NCI-H748 (cell line): ENCODE data around the gene SCN9A.
"Not testable (repeated sequence)": the region's sequence is repeated elsewhere in the genome, so short reads cannot be mapped to it uniquely, and the experiment has no call there.

Experiments
- DNase-seq: peaks from one replicate; lab custom pipeline; 2025; ENCODE audit not compliant: unreplicated experiment; lab: John Stamatoyannopoulos, UW

The SCN9A gene

DNA sequence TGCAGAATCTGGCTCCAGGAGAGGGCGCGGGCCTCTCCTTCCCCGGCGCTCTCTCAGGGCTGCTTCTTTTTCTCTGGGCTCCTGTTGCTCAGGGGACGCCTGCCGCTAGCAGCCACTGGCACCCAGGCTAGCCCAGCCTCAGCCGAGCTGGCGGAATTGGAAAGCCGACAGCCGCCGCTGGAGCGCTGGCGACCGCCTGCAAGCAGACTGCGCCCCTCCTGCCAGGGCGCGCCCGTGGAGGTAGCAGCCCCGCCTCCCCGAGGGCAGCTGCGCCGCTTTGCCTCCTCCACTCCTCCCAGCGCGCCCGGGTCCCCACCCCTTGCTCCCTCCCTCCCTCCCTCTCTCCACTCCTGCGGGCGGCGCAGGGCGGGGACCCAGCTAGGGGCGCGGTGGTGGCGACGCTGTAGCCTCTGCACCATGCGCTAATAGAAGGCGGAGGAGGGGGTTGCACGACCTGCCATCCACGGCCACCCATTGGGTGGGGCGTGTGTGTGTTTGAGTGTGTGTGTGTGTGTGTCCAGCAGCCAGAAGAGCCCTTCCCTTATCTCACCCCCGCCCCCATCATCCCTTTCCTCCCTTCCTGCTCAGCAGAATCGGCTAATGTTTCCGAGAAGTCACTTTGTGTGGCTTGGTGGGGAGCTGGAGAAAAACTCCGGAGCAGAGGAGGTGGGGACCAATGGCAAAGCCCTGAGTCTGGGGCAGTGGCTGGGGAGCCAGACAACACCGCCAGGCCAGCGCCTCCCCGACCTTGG lies at the start of gene SCN9A:
Gene SCN9A, minus strand, starts transcription at position 209 of the 752 bp plus-strand sequence. CDS start 64,188 bp downstream, outside the sequence.
- peak; percentile 98 for DNase-seq

DNA sequence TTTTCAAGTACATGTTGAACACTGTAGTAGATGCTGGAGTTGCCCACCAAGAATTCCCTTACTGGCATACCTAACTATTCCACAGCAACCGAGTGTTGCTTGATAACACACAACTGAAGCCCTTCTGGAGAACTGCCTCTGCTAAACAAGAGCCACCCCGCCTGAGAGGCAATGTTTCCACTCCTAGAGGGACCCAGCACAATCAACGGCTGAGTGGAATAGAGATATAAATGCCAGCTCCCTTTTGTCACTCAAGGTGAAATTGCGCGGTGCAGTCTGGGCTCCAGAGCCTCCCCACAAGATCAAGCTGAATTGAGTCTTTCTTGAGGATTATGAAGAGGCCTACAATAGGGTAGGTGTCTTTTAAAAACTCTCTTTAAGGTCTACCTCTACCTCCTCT lies 49.1 kb upstream of the SCN9A start:
- no peak for DNase-seq

- peak; percentile 64 for DNase-seq
Observed at GRCh38 chr2:166419616-166419934, 43.8 kb upstream of the SCN9A start.

GRCh38 chr2:166418853-166419615 lies 43.3 kb upstream of the SCN9A start:
- DNase-seq, result no peak

DNA sequence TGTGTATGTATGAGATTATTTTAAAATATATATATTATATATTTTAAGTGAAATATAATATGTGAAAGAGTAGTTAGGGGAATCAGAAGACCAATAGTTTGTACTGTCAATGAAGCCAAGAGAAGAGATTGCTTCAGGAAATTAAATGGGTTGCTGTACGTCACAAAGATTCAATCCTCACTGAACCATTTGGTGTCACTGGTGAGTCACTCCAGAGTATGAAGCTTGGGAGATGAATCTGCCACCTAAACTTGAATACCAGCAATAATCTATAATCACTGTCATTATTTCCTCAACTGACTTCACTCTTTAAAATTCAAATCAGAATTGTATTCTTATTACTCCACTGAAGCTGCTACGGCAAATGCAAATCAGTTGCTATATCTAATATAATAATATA lies 41.9 kb upstream of the SCN9A start:
- peak; percentile 38 for DNase-seq

DNA sequence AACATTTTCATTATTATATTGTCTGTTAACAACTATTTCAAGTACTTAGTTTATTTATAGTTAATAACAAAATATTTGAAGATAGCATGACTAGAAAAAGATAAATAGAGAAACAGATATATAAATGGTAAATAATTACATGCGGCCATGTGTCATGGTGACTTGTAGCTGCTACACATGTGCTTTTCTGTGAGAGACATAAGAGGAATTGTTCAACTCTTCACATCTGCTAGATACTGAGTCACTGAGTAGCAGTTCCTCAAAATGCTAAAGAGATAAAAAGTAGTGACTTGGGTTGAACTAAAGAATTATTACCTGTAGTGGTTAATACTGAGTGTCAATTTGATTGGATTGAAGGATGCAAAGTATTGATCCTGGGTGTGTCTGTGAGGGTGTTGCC lies 37.5 kb upstream of the SCN9A start:
- DNase-seq, result no peak

DNA sequence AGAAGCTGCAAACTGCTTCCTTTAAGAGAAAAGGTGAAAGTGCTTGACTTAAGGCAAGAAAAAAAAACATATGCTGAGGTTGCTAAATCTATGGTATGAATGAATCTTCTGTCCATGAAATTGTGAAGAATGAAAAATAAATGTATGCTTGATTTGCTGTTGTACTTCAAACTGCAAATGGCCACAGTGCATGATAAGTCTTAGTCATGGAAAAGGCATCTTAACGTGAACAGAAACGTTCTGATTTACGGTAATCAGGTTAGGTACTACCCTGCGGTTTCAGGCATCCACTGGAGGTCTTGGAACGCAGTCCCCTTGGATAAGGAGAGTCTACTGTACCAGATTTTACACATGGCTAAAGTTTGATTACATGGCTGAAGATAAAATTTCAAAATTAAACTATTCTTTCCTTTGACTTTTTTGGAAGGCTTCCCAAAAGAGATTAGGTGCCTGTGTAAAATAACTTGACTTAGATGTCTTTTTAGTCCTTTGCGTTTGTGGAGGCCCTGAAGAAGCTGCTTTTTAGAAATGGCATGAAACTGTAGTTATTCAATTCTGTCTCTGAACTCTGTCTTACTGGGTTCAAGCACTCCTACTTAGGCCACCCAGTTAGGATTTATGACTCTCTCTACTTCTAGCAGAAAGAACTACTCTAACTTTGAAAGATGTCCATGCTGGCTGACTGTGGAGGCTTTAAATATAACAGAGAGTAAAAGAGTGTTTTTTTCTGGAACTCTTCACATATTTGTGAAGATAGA lies 35.9 kb upstream of the SCN9A start:
- no peak for DNase-seq

DNA sequence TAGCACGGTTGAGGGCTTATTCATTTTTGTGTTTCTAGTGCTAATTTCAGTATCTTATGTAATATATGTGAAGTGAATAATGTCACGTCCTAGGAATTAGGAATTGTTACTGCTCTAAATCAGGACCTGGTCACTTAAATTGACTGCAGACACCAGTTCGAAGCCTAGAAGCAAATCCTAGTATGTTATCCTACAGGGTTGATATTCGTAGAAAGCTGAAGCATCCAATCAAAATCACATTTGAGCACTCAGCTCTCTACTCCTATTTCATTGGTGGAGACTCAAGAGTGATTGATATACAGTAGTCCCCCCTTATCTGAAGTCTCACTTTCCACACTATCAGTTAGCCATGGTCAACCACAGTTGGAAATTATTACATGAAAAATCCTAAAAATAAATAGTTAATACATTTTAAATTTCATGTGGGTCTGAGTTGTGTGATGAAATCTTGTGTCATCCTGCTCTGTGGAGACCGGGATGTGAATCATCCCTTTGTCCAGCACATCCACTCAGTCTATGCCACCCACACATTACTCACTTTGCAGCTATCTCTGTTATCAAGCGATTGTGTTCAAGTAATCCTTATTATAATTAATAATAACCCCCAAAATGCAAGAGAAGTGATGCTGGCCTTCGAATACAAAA lies 35.2 kb upstream of the SCN9A start:
- DNase-seq, result no peak

GRCh38 chr2:166407746-166408145 lies 32.0 kb upstream of the SCN9A start:
- DNase-seq, result not testable (repeated sequence)

GRCh38 chr2:166406374-166406773 lies 30.6 kb upstream of the SCN9A start:
- no peak for DNase-seq

DNA sequence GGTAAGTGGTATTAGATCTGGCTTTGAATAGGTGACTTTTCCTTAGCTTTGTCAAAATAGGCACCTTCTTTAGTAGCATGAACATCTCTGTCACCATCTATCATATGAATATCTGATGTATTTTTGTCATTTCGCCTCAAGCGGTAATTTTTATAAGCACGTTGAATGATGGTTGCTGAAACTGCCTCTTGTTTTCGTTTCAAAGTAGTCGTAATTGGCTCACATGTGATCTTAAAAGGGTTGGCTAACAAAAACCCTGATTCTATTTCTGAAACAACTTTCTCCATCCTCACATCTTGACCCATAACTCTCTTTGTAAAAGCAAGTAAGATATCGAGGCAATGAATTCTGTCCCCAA lies 29.8 kb upstream of the SCN9A start:
- no peak for DNase-seq

DNA sequence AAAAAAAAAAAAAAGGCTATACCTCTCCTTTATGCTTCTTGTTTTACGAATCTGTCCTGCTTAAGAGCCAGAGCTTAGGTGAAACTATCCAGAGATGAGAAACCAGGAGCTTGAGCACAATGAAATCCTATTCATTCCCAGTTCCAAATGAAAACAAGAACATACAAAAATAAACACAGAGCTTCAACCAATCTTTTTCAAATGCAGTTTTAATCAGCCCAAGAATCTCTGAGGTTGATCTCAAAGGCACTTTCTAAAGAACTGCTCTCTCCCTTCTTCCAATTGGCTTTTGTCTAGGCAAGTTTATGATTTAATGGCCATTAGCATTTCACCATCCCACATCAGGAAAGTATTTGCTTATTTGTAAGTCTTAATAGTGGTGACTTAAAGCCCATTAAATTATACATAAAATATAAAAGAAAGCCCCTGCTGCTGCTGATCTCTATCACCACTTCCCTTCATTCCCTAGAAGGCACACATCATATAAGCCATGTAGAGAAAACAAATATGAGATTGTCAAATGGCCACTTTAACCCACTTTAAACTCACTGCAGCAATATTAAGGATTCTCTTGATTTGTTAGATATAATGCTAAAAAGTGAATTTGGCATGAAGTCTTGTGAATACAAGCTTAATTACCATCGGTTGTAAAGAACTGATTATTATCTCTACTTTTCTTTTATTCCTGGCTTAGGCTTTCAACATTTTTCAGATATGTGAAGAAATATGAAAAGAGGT lies 29.3 kb upstream of the SCN9A start:
- no peak for DNase-seq

GRCh38 chr2:166394245-166394644 lies 18.5 kb upstream of the SCN9A start:
- no peak for DNase-seq

- DNase-seq, result no peak
Observed at GRCh38 chr2:166393008-166393407, 17.3 kb upstream of the SCN9A start.

DNA sequence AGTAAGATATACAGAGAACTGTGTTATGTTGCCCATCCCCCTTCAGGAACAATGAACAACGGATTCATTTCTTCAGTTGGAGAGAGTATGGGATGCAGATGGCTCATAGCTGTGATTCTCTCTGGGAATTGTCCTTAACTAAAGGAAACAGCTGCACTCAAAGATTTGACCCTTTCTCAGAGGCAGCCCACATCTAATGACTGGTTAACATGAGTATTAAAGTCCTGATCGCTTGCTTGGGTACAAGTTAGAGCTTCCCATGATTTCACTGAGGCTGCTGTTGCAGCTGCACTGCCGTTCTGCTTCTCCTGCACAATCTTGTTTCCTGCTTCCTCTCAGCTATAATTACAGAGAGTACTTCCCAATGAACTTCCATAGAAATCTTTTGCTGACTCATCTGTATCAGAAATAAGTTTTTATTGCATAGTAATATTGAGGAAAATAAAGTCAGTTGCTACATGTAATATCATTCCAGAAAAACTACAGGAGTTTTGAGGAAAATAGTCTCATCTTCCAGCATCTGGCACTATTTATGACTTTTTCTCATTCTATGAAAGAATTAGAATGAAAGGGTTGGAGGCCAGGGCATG lies 12.8 kb upstream of the SCN9A start:
- no peak for DNase-seq

DNA sequence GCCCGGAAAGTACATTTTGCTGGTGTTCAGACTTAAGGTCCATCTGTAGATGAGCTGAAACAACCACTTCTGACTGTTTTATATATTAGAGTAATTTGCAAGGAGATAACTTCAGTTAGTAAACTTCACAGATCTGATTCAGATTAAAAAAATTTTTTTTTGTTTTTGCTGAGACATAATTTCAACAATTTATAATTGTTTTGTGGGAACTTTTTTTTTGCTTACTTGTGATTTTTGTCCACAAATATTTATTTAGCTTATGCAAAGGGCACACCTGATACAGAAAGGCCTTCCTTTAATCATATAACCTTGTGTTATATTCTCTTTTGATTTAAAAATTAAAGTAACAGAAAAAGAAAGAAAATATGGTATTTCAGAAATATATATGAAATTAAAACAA lies 9.6 kb upstream of the SCN9A start:
- no peak for DNase-seq

GRCh38 chr2:166384774-166385173 lies 9.0 kb upstream of the SCN9A start:
- DNase-seq, result peak; percentile 48

DNA sequence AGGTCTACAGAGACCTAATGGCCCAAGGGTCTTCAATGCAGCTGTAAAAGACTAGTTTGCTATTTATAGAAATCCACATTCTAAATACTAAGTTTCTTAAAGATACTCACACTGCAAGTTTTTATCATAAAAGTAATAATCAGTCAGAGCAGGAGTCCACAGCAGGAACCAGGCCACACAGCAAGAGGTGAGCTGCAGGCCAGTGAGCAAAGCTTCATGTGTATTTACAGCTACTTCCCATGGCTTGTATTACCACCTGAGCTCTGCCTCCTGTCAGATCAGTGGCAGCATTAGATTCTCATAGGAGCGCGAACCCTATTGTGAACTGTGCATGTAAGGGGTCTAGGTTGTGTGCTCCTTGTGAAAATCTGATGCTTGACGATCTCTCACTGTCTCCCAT lies 6.7 kb upstream of the SCN9A start:
- no peak for DNase-seq

- no peak for DNase-seq
Observed at GRCh38 chr2:166380615-166381014, 4.9 kb upstream of the SCN9A start.

DNA sequence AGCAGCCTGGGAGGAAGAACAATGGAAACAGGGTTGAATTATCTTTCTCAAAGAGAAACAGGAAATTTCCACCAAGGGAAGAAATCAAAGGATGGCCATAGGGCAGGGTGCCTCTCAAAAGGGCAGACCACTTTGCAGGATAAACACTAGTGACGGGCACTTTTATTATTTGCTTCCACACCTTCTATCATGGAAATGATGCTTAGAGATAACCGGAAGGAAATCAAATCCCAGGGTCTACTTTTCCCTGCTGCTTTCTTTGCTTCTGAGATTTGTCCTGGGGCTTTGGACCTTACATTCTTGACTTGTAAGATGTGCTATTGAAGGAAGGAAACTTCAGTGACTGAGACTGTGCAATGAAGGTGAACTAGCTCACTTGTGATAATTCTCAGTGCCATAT lies 1.1 kb upstream of the SCN9A start:
- peak; percentile 62 for DNase-seq

GRCh38 chr2:166376488-166376828 lies 714 bp upstream of the SCN9A start:
- no peak for DNase-seq
